GM18907 (cell line): ENCODE measurements around the gene ASTN1.

Experiments used
- ATAC-seq: cut with Tn5 transposase; IDR thresholded peaks from one replicate; pipeline ENCODE4 v1.9.1; 2021; ENCODE audit warnings: mild to moderate bottlenecking, moderate library complexity; ENCODE audit not compliant: unreplicated experiment

ASTN1 gene

DNA sequence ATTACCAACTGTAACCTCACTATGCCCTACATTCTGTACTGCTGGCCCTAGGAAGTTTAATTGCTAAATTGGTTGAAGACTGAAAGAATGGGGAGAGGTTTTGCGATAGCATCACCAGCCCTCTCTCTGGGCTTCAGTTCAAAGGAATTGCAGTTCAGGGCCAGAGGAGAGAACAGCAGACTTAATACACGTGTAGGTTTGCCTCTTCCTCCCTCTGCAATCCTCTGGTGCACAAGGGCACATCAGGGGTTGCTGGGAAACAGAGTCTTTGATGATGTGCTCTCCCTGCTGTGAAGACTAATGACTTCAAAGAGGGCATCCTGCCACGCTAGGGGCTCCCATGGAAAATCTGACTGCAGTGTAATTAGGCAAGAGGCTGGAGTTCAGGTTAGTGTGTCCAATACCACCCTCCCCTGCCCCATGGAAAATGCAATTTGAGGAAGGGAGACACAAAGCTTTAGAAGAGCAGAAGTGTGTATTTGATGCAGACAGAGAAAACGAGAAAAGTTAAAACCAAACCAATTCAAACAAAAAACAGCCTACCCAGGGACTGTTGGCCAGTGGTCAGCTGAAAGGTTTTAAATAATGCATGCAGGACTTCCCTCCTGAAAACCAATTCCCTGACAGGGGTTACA, 167.9 kb downstream of the ASTN1 start:
- ATAC-seq, result no peak

- ATAC-seq, result no peak
These were observed 169.4 kb downstream of the ASTN1 start for GRCh38 chr1:176994931-176995596.

- no peak for ATAC-seq
These were observed 170.9 kb downstream of the ASTN1 start for GRCh38 chr1:176993587-176993986.

DNA sequence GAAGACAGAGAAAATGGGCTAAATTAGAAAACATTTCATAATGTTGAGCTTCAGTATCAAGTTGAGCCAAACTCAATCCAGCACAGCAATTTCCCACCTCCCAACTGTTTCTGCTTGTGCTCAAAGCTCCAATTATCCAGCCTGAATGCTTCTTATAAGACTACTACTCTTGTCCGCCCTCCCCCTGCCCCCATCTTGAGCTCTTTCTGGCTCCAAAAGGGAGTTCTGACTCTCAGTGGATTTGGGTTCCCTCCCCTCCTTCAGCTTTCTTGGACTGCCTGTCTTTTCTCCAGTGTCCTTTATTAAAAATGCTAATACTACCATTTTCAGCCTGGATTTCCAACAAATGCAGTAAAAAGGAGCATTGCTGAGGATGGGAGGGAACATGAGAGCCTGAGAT, 174.8 kb downstream of the ASTN1 start:
- ATAC-seq, result no peak

- no peak for ATAC-seq
These were observed 175.5 kb downstream of the ASTN1 start for GRCh38 chr1:176989023-176989422.

DNA sequence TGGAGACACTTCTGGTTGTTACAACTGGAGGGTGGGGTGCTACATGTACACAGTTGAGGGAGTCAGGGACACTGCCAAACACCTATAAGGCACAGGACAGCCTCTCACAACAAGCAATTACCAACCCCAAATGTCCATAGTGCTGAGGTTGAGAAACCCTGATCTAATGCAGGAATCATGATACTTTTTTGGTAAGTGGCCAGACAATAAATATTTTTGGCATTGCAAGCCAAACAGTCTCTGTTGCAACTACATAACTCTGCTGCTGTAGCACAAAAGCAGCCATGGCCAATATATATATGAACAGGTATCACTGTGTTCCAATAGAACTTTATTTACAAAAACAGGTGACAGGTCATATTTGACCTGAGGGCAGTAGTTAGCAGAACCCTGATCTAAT, 177.5 kb downstream of the ASTN1 start:
- ATAC-seq, result no peak

DNA sequence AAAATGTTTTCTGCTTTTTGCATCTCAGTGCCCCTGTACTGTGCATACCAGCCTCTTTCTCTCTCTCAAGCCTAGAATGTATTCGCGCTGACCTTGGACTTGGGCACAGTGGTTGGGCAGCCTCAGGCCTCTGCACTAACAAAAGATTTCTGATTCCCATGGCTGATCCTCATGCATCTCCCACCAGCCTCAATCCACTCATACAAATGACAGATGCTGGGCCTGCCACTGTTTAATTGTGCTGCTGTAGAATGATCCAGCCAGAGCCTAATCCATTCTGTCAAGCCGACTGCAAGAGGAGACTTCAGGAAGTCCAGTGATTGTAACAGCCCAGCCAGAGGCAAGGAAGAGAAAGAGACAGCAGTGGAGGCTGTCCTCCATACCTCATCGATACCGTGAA, 180.8 kb downstream of the ASTN1 start:
- ATAC-seq, result no peak

GRCh38 chr1:176976771-176977170, 187.7 kb downstream of the ASTN1 start:
- no peak for ATAC-seq

- ATAC-seq, result no peak
These were observed 188.3 kb downstream of the ASTN1 start for GRCh38 chr1:176976225-176976624.

GRCh38 chr1:176964687-176965086, 199.8 kb downstream of the ASTN1 start:
- no peak for ATAC-seq

- no peak for ATAC-seq
These were observed 201.3 kb downstream of the ASTN1 start for GRCh38 chr1:176963181-176963580.

DNA sequence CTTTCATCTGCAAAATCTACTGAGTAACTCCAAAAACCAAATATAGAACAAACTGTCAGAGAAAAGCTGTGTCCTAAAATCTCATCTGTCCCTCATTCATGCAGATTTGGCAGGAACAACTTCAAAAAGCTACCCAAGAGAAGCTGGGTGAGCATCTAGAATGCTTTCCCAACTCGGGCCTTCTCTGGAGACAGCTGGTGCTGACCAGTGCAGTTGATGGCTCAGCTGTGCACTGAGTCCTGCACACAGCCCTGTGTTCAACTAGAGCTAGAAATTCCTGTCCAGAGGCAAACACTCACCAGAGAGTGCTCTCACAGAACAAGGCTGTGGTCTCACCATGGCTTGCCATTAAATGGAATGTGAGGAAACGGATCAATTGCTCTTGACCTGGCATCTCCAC, 202.8 kb downstream of the ASTN1 start:
- no peak for ATAC-seq

DNA sequence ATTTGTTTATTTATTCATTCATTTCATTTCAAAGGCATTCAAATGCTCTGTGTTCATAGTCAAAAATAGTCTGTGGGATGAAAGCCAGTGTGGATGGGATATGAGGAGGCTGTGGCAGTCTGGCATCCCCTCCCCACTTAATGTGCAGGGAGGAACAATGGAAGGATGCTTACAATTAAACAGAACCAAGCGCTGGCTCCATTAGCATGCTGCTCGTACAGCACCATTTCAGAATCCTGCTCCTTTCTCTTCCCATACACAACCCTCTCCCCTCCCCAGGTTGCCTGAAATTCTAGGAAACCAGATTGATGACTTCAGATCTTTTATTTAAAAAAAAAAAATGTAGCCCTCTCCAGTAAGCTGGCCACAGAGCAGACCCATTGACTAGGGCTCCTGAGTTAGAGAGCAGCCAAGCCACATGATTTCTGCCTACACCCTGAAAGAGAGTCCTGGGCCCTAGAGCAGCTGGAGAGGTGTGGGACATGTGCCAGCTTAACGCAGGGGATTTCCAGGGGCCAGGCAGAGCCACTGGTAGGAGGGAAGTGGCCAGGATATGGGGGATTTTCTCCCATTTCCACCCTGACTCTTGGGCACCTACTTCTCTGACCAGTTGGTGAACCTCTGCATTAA, 205.2 kb downstream of the ASTN1 start:
- ATAC-seq, result no peak

DNA sequence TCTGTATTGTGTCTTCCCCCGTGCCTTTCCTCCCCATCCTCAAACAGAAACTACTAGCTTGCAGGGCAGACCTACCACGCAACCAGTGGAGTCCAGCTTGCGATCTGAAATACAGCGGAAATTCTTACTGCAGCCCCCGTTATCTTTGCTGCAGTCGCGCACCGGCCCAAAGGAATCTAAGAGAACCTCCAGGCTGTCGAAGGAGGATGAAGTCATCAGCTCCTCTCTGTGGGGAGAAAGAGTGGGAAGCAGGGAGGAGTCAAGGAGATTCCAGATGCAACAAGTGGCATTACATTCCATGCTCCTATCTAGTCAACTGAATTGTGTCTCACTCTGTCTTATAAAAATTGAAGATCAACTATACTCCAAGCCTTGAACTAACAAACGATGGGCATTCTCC, 206.9 kb downstream of the ASTN1 start:
- no peak for ATAC-seq

DNA sequence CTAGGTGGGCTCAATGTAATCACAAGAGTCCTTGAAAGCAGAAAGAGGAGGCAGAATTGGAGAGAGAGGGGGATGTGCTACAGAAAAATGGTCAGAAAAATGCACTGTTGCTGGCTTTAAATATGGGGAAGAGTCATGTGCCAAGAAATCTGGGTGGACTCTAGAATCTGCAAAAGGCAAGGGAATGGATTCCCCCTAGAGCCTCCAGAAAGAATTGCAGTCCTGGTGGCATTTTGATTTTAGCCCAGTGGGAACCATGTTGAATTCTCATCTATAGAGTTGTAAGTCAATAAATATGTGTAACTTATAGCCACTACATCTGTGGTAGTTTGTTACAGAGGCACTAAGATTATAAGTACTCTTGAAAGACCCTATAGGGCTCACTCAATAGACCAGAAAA, 210.3 kb downstream of the ASTN1 start:
- ATAC-seq, result no peak

DNA sequence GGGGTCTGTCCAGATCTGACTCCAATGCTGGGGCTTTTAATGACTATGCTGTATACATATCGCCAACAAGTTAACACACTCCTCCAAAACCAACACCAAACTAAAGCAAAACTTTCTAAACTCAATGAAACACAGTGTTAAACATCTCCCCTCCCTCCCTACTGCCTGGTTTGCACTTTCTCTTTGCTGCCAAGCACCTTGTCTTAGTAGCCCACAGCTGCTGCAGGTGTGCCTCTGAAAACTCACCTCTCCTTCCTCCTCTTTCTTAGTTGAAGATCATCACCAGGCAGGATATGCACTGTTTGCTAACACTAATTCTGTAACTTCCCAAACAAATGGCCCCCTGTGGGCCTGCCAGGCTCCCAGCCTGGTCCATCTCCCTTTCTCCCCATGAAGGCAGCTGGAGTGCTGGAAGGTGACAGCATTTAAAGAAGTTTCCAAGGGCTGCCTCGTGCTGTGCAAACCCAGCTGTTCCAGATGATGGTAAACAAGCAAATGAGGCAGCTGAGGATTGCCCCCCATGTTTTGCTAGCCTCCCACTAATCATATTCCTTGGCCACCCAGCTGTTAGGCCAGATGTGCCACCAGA, 213.7 kb downstream of the ASTN1 start:
- ATAC-seq, result no peak

DNA sequence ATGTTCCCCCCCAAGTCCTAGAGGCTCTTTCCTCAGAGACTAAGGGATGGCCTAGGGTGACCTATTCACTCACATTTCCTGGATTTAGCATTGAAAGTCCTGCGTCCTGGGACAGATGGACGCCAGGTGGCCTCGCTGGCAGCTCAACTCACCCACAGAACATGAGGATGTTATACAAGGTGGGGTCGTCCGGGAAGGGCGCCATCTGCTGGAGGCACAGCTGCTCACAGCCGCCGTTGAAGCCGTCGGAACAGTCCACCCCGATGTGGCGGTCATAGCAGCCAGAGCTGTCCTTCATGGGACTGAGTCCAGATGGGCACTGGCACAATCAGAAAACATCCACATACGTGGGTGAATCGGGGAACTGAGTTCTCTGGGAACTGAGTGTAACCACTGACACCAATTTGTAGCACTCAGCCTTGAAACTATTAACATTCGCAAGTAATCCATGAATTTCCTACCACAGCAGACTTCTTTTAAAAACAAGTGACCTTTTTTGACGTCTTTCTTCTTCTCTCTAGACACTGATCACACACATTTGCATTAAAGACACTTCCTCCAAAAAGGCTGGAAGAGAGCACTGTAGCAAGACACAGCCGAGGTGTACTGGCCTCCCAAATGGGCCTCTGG, 215.4 kb downstream of the ASTN1 start:
- peak; percentile 48 for ATAC-seq

DNA sequence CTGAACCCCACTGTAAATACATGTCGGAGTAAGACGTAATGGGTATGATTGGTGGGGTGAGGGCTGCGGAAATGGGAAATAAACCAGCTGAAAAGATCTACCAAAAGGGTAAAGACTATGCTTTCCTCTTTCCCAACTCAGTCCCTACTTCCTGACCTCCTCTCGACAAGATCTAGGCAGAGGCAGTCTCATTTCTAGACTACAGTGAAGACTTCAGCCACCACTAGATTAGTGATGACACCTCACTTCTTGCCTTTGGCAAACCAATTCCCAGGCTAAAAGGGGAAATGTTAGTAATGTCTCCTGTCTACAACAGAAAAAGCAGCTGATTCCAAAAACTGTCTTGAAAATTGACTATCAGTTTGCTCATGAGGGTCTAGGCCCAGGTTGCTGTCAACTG, 219.9 kb downstream of the ASTN1 start:
- ATAC-seq, result no peak

DNA sequence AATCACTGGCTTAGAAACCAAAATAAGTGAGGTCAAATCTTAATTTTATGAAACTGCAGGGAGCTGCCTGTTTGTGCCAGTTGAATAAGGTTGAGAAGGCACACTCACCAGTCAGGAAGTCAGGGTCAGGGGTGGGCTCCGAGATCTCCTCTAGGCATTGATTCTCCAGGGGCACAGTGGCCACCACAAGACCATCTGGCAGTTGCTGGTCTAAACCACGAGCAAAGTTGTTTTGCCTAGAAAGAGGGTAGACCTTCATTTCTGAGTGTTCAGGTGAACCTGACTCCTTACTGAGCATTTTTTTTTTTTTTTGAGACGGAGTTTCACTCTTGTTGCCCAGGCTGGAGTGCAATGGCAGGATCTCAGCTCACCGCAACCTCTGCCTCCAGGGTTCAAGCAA, 220.7 kb downstream of the ASTN1 start:
- ATAC-seq, result no peak

DNA sequence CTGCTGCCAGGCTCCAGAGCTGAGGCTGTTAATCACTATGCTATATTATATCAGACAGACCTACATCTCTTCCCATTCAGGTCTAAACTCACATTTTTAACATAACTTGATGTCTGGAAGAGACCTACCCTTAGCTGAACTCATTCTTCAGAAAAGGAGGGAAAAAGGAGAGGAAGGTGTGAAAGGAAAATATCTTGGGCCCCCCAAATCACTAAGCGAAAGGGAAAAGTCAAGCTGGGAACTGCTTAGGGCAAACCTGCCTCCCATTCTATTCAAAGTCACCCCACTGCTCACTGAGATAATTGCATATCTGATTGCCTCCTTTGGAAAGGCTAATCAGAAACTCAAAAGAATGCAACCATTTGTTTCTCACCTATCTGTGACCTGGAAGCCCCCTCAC, 222.2 kb downstream of the ASTN1 start:
- ATAC-seq, result no peak

- ATAC-seq, result no peak
These were observed 224.5 kb downstream of the ASTN1 start for GRCh38 chr1:176939993-176940392.

DNA sequence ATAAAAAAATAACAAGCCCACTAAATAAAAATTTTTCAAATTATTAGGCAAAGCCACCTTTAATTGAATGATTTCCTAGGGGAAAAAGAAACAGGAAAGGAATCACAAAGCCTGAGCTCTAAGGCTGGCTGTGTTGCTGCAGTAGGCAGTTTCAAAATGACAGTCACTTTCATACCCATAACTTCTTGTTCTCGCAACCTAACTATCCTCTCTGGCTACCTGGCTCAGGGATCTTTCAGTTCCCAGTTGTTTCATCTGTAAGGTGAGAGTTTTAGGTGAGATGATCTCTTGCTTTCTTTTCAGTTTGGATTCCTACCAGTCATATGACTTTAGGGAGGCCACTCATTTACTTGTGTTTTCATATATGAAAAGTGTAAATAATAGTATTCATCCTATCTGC, 226.1 kb downstream of the ASTN1 start:
- ATAC-seq, result no peak
